Esophagus squamous epithelium (tissue), 5 donors: Measurements from ENCODE around the gene INSR. TPM values are rescaled to one million over a fixed set of nuclear protein-coding genes. Genes with fewer than 3 reads are reported as not detected.
A peak's percentile ranks its signal among the peaks of the same experiment; 100 is the strongest.

Source experiments
- DNase-seq: peaks from one replicate; lab custom pipeline; 2025; lab: John Stamatoyannopoulos, UW
- H3K27ac ChIP-seq, 4 donors: fragments of 200-600 bp; sonication (generic); one replicate each; pipeline ENCODE4 v1.5.1; 2016 to 2019; ENCODE audit warnings: mild to moderate bottlenecking in 1 of 4
- H3K27me3 ChIP-seq, 4 donors: fragments of 200-600 bp; sonication (generic); 1 replicate in 3 of 4; 2 replicates in 1 of 4; pipeline versions ENCODE4 v1.5.1 to v1.6.0; 2017 to 2021; ENCODE audit warnings: antibody characterized with exemption in 1 of 4
- H3K36me3 ChIP-seq, 3 donors: fragments of 200-600 bp; sonication (generic); one replicate each; pipeline ENCODE4 v1.5.1; 2016 to 2019
- H3K4me1 ChIP-seq, 3 donors: fragments of 200-600 bp; sonication (generic); one replicate each; pipeline ENCODE4 v1.5.1; 2017 to 2019
- H3K4me3 ChIP-seq, 4 donors: fragments of 200-600 bp; sonication (generic); 1 replicate in 3 of 4; 2 replicates in 1 of 4; pipeline ENCODE4 v1.5.1; 2016 to 2019; ENCODE audit warnings: mild to moderate bottlenecking in 2 of 4, moderate library complexity in 1 of 4
- H3K9me3 ChIP-seq, 3 donors: fragments of 200-600 bp; sonication (generic); one replicate each; pipeline ENCODE4 v1.5.1; 2016 to 2019
- POLR2A ChIP-seq, 4 donors: fragments of 450-650 bp; IDR thresholded peaks; one replicate each; pipeline ENCODE4 v1.6.1; 2017; ENCODE audit warnings: antibody characterized with exemption in 4 of 4, mild to moderate bottlenecking in 4 of 4, moderate library complexity in 3 of 4
- WGBS, 2 donors: methylation state at CpG; one replicate each; pipeline ENCODE4 v1.1.5; 2018; 5-methylcytosine and 5-hydroxymethylcytosine counted together
- intact Hi-C: fragments of 100-400 bp; cut with DNase I; formaldehyde crosslinking; loops from one replicate; pipeline ENCODE4 v1.15.0; 2022
- total RNA-seq, 4 donors: library from RNA; depleted of rRNA; stranded (reverse); fragments of >200 nt; gene quantifications; one replicate each; pipeline ENCODE4 v1.1.0, GENCODE V29; 2016
- TF ChIP-seq, protein P1 (sequence below), 6 experiments: fragments of 450-650 bp in 4 of 6; fragments of 200-600 bp in 2 of 6; sonication (generic) in 2 of 6; IDR thresholded peaks; one replicate each; pipeline ENCODE4 v1.5.1; 2016 to 2019; ENCODE audit warnings: antibody characterized with exemption in 6 of 6, mild to moderate bottlenecking in 4 of 6, moderate library complexity in 4 of 6
- donor health status: DM: yes; HTN: yes; CAD: no.

The INSR gene
- total RNA-seq, 4 donors from 2014 or later, result 4.9 to 33.4 (median 10.8) TPM

DNA sequence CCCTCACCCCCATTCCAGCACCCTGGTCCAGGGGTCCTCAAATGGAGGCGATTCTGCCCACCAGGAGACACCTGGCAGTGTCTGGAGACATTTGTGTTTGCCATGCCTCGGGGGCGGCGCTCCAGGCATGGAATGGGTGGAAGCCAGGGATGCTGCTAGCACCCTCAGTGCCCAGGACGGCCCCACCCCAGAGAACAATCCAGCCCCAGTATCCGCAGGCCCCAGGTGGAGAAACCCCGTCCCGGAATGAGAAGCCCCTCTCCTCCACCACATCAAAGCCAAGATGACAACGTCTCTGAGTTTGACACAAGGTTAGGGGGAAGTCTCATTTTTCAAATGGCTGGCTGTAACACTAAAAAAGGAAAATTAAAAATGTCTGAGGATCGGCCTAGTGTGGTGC is 68.5 kb downstream of the INSR start:
- no peaks in the 10 kb centered on the region for H3K27me3 ChIP-seq
- intact Hi-C loops, result no loop called here
- H3K36me3 ChIP-seq, result no peaks in the 10 kb centered on the region
- DNase-seq, result no peak
- no peak for TF ChIP-seq POLR2A (IDR thresholded peaks at IDR 0.05)
- TF ChIP-seq, protein P1, sequence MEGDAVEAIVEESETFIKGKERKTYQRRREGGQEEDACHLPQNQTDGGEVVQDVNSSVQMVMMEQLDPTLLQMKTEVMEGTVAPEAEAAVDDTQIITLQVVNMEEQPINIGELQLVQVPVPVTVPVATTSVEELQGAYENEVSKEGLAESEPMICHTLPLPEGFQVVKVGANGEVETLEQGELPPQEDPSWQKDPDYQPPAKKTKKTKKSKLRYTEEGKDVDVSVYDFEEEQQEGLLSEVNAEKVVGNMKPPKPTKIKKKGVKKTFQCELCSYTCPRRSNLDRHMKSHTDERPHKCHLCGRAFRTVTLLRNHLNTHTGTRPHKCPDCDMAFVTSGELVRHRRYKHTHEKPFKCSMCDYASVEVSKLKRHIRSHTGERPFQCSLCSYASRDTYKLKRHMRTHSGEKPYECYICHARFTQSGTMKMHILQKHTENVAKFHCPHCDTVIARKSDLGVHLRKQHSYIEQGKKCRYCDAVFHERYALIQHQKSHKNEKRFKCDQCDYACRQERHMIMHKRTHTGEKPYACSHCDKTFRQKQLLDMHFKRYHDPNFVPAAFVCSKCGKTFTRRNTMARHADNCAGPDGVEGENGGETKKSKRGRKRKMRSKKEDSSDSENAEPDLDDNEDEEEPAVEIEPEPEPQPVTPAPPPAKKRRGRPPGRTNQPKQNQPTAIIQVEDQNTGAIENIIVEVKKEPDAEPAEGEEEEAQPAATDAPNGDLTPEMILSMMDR (IDR thresholded peaks at IDR 0.05), result no peak
- no peaks in the 10 kb centered on the region for H3K9me3 ChIP-seq
- no peak overlapping the region for H3K4me3 ChIP-seq
- H3K4me1 ChIP-seq, result peaks cover 0 to 27% (median 6%) of the 10 kb centered on the region in 3 donors
- peak overlapping the region in 2 of 4 donors; percentile 28 to 55 for H3K27ac ChIP-seq
- WGBS, 2 donors, result 53 to 83% methylated on average over 1 to 5 of the region's 10 CpGs

DNA sequence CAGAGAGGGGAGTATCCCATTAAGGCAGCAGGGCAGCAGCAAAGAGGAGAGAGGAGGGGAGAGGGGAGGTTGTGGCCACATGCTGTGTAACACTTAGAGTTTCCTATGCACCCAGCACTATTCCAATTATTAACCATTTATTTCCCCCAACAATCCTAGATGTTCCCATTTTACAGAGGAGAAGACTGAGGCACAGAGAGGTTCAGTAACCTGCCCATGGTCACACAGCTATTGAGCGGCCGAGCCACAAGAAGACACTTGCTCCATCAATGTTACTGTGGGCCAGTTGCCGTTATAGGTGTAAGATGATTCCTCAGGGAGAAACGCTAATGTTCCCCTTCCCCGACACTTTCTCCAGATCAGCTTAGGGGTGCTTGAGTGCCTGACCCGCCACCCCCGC is 69.2 kb downstream of the INSR start:
- Histone ChIP-seq H3K36me3 (no peaks in the 10 kb centered on the region), H3K4me1 (peaks cover 0 to 27% (median 6%) of the 10 kb centered on the region in 3 donors), H3K4me3 (no peak overlapping the region), H3K27me3 (no peaks in the 10 kb centered on the region), H3K9me3 (no peaks in the 10 kb centered on the region), H3K27ac (peak overlapping the region in 3 of 4 donors; percentile 56 to 80 (median 76))
- WGBS, 2 donors, result 89% methylated on average over 5 to 7 of the region's 7 CpGs
- intact Hi-C loops, result no loop called here
- TF ChIP-seq, protein P1 (IDR thresholded peaks at IDR 0.05), result no peak
- no peak for TF ChIP-seq POLR2A (IDR thresholded peaks at IDR 0.05)
- no peak for DNase-seq

DNA sequence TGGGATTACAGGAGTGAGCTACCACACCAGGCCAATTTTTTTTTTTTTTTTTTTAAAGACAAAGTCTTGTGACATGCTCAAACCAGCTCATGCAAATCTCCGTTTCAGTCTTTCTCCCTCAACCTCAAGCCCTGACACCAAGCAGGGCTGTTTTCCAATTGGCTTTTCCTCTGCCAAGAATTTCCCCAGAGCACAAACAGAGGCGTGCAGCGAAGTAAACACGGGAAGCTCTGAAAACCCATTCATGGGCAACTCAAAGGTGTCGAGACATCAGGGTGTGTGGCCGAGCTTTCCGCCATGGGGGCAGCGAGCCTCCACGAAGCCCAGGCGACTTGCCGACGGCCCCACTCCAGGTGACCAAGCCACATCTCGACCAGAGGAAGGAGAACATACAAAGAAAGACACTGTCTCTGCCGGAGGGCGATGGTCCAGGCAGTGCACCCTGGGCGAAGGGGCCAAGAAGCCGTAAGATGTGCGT is 70.0 kb downstream of the INSR start:
- Histone ChIP-seq H3K9me3 (no peaks in the 10 kb centered on the region), H3K4me1 (peaks cover 0 to 27% (median 6%) of the 10 kb centered on the region in 3 donors), H3K4me3 (peak overlapping the region in 1 of 4 donors; percentile 37), H3K36me3 (no peaks in the 10 kb centered on the region), H3K27ac (peak overlapping the region; percentile 51 to 80 (median 66)), H3K27me3 (no peaks in the 10 kb centered on the region)
- WGBS, 2 donors, result 10 to 19% methylated on average over 4 to 9 of the region's 18 CpGs
- TF ChIP-seq, protein P1 (IDR thresholded peaks at IDR 0.05), result no peak
- TF ChIP-seq POLR2A (IDR thresholded peaks at IDR 0.05), result no peak
- intact Hi-C loops, result no loop called here
- no peak for DNase-seq

DNA sequence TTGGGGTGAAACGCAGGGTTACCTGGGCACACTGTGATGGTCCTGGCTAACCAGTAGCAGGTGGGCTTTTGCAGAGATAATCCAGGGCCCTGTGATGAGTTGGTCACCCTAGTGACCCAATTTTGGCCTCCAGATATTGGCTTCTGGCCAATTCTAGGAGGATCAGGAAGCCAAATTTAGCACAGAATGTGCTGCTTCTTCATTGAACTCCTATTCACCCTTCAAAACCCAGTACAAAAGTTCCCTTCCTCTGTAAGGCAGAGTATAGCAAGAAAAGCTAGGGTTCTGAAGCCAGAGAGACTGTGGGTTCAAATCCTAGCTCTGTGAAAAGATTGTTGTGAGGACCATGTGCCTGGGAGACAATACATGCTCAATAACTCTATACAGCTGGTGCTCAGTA is 70.8 kb downstream of the INSR start:
- no peak for DNase-seq
- no peak overlapping the region for H3K4me3 ChIP-seq
- no peaks in the 10 kb centered on the region for H3K36me3 ChIP-seq
- TF ChIP-seq, protein P1 (IDR thresholded peaks at IDR 0.05), result no peak
- TF ChIP-seq POLR2A (IDR thresholded peaks at IDR 0.05), result no peak
- no peaks in the 10 kb centered on the region for H3K27me3 ChIP-seq
- peaks cover 0 to 27% (median 6%) of the 10 kb centered on the region in 3 donors for H3K4me1 ChIP-seq
- no peak overlapping the region for H3K27ac ChIP-seq
- 100% methylated on average over 1 of the region's 1 CpG for WGBS, 2 donors
- no peaks in the 10 kb centered on the region for H3K9me3 ChIP-seq
- intact Hi-C loops, result no loop called here

DNA sequence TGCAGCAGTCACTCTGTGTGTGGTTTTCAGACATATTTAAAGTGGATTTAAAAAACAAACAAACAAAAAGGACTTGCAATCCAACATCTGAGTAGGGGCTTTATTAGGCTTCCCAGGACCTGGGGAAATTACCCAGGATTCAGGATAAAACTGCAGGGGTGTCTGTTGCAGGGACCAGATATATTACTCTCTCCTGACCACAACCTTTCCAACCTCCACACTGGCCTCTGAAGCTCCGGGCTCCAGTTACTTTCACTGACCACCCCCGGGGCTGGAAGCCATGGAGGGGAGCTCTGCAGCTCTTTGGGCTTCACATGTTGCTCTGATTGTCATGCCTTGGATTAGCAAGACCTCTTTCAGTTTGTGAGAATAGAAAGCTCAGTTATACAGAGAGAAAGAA is 75.2 kb downstream of the INSR start:
- H3K27me3 ChIP-seq, result no peaks in the 10 kb centered on the region
- TF ChIP-seq, protein P1 (IDR thresholded peaks at IDR 0.05), result no peak
- no peak for TF ChIP-seq POLR2A (IDR thresholded peaks at IDR 0.05)
- WGBS, 2 donors, result 55 to 61% methylated on average over 2 of the region's 2 CpGs
- no peak overlapping the region for H3K27ac ChIP-seq
- H3K4me1 ChIP-seq, result peaks cover 0 to 4% (median 0%) of the 10 kb centered on the region in 3 donors
- H3K36me3 ChIP-seq, result no peaks in the 10 kb centered on the region
- H3K9me3 ChIP-seq, result no peaks in the 10 kb centered on the region
- no peak overlapping the region for H3K4me3 ChIP-seq
- no peak for DNase-seq
- intact Hi-C loops, result no loop called here
